Tongue (tissue), 2 donors: ENCODE measurements around the gene TRIM46. TPM values are rescaled to one million over a fixed set of nuclear protein-coding genes. Genes with fewer than 3 reads are reported as not detected.

Source experiments
- DNase-seq: peaks from one replicate; pipeline ENCODE4 v3.0.0-alpha.2; 2015
- total RNA-seq: library from RNA; depleted of rRNA; stranded (reverse); fragments of >200 nt; gene quantifications from one replicate; pipeline ENCODE4 v1.2.3, GENCODE V29; 2014

Gene TRIM46, protein sequence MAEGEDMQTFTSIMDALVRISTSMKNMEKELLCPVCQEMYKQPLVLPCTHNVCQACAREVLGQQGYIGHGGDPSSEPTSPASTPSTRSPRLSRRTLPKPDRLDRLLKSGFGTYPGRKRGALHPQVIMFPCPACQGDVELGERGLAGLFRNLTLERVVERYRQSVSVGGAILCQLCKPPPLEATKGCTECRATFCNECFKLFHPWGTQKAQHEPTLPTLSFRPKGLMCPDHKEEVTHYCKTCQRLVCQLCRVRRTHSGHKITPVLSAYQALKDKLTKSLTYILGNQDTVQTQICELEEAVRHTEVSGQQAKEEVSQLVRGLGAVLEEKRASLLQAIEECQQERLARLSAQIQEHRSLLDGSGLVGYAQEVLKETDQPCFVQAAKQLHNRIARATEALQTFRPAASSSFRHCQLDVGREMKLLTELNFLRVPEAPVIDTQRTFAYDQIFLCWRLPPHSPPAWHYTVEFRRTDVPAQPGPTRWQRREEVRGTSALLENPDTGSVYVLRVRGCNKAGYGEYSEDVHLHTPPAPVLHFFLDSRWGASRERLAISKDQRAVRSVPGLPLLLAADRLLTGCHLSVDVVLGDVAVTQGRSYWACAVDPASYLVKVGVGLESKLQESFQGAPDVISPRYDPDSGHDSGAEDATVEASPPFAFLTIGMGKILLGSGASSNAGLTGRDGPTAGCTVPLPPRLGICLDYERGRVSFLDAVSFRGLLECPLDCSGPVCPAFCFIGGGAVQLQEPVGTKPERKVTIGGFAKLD
- total RNA-seq = 0.72 TPM

DNA sequence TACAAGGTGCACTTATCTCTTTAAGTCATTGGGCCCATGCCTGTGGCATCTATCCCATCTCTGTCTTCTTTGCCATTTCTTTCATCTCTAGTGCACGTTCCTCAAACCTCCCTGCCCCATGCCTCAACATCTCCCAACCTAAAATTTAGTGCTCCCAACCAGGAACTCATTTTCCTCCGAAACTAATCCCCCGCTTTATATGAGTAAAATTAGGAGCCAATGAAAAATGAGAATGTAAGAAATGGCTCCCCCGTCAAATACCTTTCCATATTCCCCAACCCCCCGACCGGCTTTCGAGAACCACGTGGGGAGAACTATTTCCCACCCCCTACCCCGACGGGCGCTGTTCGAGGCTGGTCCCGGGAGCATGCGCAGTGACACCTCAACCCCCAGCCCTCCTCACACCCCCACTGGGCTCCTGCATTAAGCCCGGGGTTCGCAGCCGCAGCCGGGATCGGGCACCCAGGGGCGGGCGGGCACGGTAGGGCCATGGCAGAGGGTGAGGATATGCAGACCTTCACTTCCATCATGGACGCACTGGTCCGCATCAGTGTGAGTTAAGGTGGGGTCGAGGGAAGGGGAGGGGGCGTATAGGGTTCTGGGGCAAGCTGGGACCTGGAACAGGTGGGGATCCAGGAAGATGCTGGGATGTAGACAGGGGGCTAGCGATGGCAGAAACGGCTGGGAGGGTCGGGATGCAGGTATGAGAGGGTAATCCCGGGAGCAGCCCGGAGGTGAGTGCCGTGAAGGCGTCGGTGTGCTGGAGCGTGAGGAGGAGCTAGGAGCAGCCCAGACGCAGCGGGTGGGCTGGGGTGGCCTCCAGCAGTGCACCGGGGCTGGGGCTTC is at the start of gene TRIM46:
TSS of gene TRIM46 (plus strand) at position 372 of the 846 bp plus-strand sequence. CDS start at position 490, 118 bp downstream.
- peak; percentile 41 for DNase-seq

DNA sequence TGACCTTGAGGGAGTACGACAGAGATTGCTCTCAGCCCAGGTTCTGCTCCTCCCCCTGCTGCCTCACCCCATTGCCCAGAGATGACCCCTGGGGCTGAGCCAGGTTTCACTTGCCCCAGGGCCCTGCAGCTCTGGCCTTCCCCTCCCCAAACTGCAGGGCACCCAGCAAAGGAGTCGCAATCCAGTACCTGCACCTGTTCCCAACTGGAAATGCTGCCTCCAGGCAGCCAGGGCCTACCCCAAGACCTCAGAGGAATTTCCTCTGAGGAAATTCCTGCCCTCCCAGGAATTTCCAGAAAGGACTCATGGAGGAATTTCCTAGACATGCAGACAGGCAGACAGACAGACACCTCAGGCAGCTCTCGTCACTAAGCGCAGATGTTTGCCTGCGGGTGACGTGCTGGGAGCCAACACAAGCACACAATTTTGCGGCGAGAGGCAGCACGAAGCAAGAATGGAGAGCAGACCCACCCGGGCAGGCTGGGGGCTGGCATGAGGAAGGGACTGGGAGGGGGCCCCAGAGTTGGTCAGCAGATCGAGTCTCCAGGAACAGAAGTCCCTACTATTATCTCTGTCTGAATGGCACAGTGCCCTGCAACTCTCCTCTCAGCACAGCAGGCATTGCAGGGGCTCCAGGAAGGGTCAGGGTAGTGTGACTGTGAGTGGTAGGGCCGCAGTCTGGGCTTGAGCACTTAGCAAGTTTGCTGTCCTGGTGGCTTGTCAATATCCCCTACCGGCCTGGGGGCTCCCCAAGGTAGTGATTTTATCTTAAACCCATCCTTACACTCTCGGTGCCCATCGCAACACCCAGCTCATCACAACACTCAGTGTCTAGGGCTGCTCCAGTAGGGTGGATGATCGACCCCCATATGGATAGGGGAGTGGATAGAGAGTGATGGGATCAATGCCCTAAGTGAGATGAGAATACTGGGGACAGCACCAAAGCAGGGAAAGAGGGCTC is 48.9 kb upstream of the TRIM46 start:
- DNase-seq = no peak

DNA sequence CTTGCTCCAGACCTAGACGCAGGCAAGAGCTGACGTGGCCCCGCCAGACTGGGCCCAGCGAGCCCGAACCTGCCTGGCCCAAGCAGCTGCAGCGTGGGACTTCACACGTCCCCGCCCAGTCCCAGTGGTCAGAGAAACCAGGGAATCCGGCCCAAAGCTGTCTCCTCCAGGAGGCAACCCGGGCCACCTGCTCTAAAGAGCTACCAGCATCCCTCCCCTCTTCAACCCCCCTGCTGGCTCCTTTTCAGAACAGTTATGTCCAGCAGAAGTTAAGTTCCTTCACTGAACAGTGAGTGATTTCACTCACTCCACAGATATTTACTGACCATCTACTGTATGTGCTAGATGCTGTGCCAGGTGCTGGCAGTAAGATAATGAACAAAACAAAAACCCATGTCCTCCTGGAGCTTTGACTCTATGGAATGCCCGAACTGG is 48.1 kb upstream of the TRIM46 start:
- DNase-seq = no peak

DNA sequence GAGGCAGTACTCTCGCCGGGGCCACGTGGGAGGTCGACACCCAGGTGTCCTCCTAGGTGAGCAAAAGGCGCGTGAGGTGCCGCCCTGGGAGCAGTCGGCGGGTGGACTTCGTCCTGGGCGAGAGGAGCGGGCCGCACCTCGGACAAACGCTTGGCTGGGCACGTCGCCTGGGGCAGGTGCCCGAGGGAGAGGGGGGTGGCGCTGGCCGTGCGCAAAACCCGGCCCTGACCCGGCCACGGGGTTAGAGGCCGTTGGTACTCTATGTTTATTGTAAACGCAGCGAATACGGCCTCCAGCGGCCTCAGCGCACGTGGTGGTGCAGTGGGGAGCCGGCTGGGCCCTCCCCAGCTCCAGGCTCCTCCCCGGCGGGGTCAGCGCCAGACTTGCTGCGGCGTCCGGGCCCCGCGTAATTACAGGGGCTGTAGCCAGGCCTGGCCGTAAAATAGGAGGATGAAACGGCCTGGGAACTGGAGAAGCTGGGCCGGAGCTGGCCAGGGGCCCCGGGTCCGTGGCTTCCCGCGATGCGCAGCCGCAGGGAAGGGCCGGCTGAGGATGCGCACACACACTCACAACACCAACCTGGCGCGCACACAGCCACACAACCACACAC is 47.6 kb upstream of the TRIM46 start:
- peak; percentile 49 for DNase-seq

DNA sequence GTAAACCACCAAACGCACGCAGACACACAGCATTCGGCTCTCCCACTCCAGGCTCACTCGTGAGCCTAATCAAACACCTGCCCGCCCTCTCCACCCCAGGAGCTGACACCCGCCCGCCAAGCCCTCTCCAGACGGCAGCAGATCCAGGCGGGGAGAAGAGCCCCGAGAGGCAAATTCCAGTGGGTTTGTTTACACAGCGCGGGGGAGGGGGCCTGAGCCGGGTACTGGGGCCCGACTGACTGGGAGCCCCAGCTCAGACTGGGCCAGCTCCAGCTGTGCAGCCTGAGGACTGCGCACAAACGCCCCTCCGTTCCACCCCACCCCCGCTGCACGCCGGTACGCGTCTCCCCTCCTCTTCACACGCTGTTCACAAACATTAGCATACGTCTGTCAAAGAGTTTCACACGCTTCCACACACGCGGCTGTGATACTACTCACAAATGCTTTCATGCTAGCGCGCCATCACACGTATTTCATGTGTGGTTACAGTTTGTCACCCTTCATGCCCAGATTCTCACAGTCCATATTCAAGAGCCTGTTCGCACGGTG is 47.0 kb upstream of the TRIM46 start:
- peak; percentile 59 for DNase-seq

DNA sequence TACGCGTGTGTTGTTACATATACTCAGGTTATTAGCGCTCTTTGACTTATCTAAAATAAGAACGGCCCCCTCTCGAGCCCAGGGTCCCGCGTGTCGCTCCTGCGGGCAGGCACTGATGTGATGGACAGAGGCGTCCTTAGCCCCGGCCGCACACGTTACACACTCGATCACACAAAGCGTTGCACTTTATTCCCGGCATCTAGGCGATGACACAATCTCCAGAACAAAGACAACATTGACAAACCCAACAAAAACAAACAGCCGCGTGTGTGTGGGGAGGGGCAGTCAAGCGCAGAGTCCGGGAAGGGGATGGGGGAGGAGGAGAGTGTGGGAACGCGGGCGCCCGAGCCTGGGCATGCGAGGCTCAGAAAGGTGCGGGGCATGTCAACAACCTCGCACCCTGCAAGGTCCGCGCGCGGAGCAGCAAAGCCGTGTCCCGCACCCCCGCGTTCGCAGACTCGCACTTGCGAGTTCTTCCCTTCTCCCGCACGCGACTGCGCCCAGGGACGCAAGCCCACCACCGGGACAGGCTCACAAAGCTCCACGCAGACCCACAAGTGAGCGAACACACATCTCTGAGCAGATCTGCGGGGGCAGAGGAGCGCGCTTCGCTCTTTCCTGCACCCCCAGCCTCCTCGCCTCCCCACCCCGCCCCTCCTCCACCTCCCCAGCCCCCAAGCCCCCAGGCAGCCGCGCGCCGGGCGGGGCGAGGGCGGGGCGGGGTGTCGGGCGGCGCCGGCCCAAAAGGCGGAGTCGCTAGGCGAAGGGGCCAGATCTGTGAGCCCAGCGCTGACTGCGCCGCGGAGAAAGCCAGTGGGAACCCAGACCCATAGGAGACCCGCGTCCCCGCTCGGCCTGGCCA is 46.3 kb upstream of the TRIM46 start, which contains the start of gene EFNA1:
TSS of gene EFNA1 (plus strand) at position 772 of the 862 bp plus-strand sequence. CDS start 102 bp downstream, outside the sequence.
- DNase-seq = peak; percentile 76

DNA sequence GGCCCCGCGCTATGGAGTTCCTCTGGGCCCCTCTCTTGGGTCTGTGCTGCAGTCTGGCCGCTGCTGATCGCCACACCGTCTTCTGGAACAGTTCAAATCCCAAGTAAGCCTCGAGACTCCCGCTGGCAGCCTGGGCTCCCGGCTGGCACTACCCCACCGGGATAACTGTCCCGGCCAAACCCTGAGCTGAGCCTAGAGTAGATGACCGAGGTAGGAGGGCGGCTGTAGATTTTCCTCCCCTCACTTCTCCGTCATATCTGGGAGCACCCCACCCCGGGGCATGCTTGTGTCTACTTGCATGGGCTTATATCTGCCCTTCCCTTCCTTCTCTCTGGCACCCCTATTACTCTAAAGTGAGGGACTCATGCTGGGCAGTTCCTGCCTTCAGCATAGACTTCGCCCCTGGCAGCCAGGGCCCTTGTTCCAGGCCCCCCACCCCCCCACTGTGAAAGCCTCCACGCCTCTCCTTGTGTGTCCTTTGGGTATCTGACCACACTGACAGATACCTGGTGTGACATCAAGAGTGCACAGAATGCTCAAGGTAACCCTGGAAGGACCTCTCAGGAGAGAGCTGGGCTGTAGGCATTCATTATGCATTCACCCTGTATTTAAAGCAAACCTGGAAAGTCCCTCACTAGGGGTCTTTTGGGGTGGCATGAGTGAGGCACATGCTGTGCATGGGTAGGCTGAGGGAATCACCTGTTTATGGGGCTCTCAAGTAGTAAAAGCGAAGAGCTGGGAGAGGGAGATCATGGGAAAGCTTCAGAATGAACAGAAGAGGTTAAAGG is 45.5 kb upstream of the TRIM46 start:
- no peak for DNase-seq

DNA sequence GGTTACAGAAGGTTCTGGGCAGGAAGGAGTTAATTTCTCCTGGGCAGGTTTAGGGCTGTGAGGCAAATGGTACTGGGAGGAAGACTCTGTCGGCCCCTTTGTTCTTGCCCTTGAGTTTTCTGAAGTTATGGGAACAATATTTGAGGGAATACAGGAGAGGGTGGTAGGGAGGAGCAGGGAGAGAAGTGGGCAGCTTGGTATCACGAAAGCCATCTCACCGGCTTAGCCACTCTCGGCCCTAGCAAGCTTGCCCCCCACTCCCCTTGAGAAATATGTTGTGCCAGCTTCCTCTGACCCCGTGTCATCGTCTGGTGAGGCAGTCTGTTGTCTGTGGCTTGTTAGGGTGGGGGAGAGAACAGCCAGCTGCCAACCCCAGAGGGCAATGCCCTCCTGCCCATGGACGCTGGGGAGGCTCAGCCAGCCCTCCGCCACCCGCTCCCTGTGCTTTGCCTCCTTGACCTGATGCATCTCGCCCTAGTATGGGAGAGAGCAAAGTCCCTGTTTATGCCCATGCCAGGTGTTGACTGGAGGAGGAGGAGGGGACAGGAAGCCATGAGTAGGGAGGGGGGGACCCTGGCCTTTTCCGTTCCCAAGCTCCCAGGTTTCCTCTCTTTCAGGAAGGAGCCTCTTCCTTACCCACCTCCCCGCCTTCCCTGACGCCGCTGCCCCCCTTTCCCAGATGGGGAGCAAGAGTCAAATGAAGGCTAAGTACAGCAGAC is 44.7 kb upstream of the TRIM46 start:
- DNase-seq = peak; percentile 25

DNA sequence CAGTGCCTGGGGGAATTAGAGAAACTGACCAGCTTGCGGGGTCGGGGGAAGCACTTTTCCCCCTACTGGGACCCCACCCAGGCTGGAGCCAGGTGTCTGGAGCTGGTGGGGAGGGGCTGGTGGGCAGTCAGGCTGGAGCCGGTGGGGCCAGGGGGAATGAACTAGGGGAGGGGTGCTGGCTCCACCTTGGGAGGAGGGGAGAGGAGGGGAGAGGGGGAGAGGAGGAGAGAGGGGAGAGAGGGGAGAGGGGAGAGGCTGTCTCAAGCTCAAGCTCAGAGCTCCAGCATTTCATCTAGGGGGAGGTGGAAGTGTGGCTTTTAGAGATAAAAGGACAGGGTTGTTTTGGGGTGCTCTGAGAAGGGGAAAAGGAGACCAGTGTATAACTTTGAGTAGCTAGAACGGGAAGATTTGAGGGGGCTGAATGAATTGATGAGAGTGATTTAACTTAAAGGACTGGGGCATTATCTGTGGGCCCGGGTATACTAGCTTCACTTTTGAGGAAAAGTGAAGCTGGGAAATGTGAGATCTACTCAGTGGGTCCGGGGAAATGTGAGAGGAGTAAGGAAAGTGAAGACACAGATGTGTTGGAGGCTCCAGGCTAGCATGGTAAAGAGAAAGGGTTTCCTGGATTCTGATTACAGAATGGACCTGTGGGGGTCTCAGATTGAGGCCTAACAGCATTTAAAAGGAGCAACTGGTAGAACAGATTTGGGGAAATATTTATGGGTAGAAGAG is 43.2 kb upstream of the TRIM46 start:
- DNase-seq = no peak

DNA sequence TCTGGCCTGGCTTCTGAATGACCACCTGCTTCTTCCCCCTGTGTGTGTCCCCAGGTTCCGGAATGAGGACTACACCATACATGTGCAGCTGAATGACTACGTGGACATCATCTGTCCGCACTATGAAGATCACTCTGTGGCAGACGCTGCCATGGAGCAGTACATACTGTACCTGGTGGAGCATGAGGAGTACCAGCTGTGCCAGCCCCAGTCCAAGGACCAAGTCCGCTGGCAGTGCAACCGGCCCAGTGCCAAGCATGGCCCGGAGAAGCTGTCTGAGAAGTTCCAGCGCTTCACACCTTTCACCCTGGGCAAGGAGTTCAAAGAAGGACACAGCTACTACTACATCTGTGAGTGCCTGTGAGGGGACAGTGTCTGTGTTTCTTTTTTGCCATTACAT is 42.4 kb upstream of the TRIM46 start:
- DNase-seq = no peak

DNA sequence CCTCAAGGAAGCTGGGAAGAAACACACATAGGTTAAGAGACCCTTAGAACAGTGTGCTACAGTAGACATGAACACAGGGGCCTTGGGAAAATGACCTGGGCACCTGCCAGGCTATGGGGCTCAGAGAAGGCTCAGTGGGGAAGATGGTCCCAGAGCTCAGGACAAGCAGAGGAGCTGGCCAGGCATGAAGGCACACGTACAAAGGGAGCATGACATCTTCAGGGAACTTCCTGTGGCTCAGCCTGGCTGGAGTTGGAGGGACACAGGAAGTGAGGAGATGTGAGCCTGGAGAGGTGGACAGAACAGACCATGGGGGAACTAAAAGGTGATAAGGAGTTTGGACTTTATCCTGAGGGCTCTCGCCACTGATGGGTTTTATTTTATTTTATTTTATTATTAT is 41.8 kb upstream of the TRIM46 start:
- no peak for DNase-seq

DNA sequence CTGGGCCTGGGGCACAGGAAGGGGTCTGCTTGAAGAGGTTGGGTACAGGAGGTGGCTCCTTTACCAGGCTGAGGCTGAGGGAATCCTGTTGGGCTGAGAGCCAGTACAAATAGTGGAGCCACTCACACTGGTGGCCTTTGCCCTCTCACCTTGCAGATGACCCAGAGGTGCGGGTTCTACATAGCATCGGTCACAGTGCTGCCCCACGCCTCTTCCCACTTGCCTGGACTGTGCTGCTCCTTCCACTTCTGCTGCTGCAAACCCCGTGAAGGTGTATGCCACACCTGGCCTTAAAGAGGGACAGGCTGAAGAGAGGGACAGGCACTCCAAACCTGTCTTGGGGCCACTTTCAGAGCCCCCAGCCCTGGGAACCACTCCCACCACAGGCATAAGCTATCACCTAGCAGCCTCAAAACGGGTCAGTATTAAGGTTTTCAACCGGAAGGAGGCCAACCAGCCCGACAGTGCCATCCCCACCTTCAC is 39.8 kb upstream of the TRIM46 start:
- DNase-seq = no peak

DNA sequence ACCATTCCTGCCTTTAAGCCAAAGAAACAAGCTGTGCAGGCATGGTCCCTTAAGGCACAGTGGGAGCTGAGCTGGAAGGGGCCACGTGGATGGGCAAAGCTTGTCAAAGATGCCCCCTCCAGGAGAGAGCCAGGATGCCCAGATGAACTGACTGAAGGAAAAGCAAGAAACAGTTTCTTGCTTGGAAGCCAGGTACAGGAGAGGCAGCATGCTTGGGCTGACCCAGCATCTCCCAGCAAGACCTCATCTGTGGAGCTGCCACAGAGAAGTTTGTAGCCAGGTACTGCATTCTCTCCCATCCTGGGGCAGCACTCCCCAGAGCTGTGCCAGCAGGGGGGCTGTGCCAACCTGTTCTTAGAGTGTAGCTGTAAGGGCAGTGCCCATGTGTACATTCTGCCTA is 39.3 kb upstream of the TRIM46 start:
- no peak for DNase-seq

DNA sequence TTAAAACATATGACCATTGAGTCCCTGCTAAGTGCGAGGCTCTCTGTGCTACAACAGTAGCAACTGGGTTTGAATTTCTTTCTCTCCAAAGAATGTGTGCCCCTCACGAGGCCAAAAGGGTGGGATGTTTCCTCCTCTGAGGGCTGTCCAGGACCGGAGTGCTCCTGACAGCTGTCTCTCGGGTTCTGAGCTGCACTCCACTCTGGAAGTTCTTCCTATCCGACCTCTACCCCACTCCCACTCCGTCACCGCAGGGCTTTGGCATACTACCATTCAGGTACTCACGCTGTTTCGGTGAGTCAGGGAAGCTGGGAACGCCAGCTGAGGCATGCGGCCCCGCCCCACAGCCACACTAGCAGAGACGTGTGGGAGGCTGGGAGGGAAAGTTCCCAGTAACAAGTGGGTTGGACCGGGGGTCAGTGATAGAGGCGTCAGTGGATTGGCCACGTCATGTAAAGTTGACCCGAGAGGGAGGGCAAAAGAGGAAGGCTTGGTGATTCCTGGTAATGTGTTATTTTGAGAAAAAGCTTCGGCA is 38.7 kb upstream of the TRIM46 start:
- DNase-seq = peak; percentile 90

DNA sequence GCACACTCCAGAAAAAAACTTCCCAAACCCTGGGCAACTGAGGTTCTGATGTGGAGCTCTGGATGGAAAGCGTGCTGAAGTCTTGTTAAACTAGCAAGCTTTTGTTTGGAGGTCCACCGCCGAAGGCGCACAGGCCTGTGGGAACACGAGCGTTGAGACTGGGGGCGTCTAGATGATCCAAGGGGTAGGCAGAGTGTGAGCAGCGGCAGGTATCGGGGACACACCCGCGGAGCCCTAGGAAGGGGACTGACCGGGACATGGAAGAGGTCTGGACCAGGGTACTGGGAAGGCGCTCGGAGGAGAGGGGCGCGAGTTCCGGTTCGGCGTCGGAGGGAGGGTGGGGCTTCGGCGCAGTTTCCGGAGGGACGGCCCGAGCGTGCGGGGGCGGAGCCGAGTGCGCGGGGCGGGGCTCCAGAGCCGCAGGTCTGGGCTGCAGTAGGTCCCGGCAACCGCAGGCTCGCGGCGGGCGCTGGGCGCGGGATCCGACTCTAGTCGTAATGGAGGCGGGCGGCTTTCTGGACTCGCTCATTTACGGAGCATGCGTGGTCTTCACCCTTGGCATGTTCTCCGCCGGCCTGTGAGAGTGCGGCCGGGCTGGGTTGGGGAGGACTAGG is 38.1 kb upstream of the TRIM46 start, which contains the start of gene SLC50A1:
TSS of gene SLC50A1 (plus strand) at position 438 of the 614 bp plus-strand sequence. CDS start at position 498, 60 bp downstream.
- DNase-seq = peak; percentile 97

DNA sequence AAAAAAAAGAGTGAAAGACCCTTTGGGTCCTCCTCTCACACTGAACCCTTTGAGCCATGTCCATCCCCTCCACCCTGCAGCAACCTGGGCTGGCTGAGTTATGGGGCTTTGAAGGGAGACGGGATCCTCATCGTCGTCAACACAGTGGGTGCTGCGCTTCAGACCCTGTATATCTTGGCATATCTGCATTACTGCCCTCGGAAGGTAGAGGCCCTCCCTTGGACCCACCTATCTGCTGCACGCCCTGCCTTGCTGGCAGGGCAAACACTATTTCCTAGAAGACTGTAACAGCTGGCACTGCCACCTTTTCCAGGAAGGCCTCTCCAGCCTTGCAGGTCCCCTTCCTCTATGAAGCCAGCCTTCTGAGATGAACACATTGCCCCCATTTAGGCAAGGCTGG is 36.9 kb upstream of the TRIM46 start:
- DNase-seq = no peak
